SU-DHL-6 (cell line): ENCODE measurements around the gene EPB41.

Experiments used
- H2AFZ ChIP-seq: fragments of 200-600 bp; sonication (generic); 2 replicates; pipeline ENCODE4 v1.6.1; 2014; ENCODE audit warnings: low read depth, mild to moderate bottlenecking, moderate library complexity, mixed read lengths, antibody characterized with exemption, low read length; ENCODE audit not compliant: severe bottlenecking
- H3F3A ChIP-seq: fragments of 200-600 bp; shearing (Covaris generic); 2 replicates; pipeline ENCODE4 v1.6.0; 2016; ENCODE audit warnings: antibody characterized with exemption, mild to moderate bottlenecking; ENCODE audit not compliant: insufficient read depth
- H3K27ac ChIP-seq: fragments of 200-600 bp; sonication (generic); 2 replicates; pipeline ENCODE4 v1.5.1; 2016; ENCODE audit warnings: low read depth, mild to moderate bottlenecking, low read length, moderate library complexity, mixed read lengths
- H3K27me3 ChIP-seq: fragments of 200-600 bp; sonication (generic), shearing (Covaris generic); 2 replicates; pipeline ENCODE4 v1.6.0; 2014; ENCODE audit warnings: mild to moderate bottlenecking, low read length
- H3K36me3 ChIP-seq: fragments of 200-600 bp; sonication (generic); 2 replicates; pipeline ENCODE4 v1.6.1; 2014; ENCODE audit warnings: mild to moderate bottlenecking, low read length, mixed read lengths
- H3K4me2 ChIP-seq: fragments of 300-600, 200-600 bp; shearing (Covaris generic), sonication (generic); 2 replicates; pipeline ENCODE4 v1.6.0; 2014; ENCODE audit warnings: low read length, low read depth, mild to moderate bottlenecking; ENCODE audit not compliant: poor library complexity, severe bottlenecking
- H3K4me3 ChIP-seq: fragments of 200-600 bp; sonication (generic); 2 replicates; pipeline ENCODE4 v1.5.1; 2014; ENCODE audit warnings: antibody characterized with exemption, low read length, mild to moderate bottlenecking, mixed read lengths; ENCODE audit not compliant: insufficient read depth, poor library complexity, severe bottlenecking
- H3K79me2 ChIP-seq: fragments of 200-600 bp; sonication (generic); 2 replicates; pipeline ENCODE4 v1.6.1; 2014; ENCODE audit warnings: mild to moderate bottlenecking, low read length, moderate library complexity; ENCODE audit not compliant: insufficient read depth
- H3K9ac ChIP-seq: fragments of 200-600 bp; sonication (generic); 2 replicates; pipeline ENCODE4 v1.7.0; 2014; ENCODE audit warnings: mild to moderate bottlenecking, low read length
- H3K9me2 ChIP-seq: fragments of 200-600 bp; sonication (generic); replicated peaks from 2 replicates; pipeline ENCODE4 v1.6.1; 2014; ENCODE audit warnings: low read length; ENCODE audit not compliant: insufficient read depth
- H3K9me3 ChIP-seq: fragments of 200-600 bp; sonication (generic); 2 replicates; pipeline ENCODE4 v1.6.1; 2014; ENCODE audit warnings: low read length, mixed read lengths; ENCODE audit not compliant: insufficient read depth
- H4K20me1 ChIP-seq: fragments of 200-600 bp; sonication (generic); 2 replicates; pipeline ENCODE4 v1.6.1; 2014; ENCODE audit warnings: low read depth, mild to moderate bottlenecking, antibody characterized with exemption, low read length, moderate library complexity, mixed read lengths
- EZH2phosphoT487 ChIP-seq: fragments of 200-600 bp; sonication (generic), shearing (Covaris generic); conservative IDR thresholded peaks from 2 replicates; pipeline ENCODE4 v1.6.1; 2018; ENCODE audit warnings: mild to moderate bottlenecking, antibody characterized with exemption, low read length, moderate library complexity, mixed read lengths
- TF ChIP-seq, protein P1 (sequence below): fragments of 200-600 bp; sonication (generic); IDR thresholded peaks from one replicate; pipeline ENCODE4 v1.5.1; 2017; ENCODE audit warnings: antibody characterized with exemption, mild to moderate bottlenecking, low read length, moderate library complexity; ENCODE audit not compliant: insufficient read depth, poor library complexity, severe bottlenecking

The EPB41 gene

DNA sequence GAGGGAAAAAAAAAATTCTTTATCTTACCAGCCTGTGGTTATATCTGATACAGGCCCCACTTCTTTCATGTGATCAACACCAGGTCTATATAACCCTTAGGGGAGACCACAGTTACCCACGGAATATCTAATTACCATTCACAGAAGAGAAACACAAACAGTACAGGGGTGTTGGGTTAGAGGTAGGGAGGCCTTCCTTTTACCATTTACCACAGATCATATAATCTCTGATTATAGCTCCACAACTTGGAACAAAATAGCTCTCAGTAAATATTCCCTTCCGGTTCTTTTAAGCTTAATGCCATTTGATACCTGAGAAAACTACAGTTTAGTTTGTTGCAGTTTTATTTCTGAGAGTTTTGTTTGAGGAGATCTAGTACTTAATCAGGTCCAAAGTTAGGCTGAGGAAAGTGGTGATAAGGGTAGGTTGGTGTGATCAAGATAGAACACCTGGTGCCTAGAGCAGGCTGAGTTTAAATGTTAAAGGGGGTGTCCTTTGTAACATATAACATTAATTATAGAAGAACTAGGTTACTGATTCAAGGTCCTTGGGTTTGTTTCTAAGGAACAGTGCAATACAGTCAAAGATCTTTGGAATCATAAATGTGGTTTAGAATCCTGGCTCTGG is 14.1 kb downstream of the EPB41 start:
- H3F3A ChIP-seq, result peaks cover 27% of the 10 kb centered on the region
- H3K9me3 ChIP-seq, result no peaks in the 10 kb centered on the region
- H3K79me2 ChIP-seq, result peaks cover 91% of the 10 kb centered on the region
- TF ChIP-seq, protein P1, sequence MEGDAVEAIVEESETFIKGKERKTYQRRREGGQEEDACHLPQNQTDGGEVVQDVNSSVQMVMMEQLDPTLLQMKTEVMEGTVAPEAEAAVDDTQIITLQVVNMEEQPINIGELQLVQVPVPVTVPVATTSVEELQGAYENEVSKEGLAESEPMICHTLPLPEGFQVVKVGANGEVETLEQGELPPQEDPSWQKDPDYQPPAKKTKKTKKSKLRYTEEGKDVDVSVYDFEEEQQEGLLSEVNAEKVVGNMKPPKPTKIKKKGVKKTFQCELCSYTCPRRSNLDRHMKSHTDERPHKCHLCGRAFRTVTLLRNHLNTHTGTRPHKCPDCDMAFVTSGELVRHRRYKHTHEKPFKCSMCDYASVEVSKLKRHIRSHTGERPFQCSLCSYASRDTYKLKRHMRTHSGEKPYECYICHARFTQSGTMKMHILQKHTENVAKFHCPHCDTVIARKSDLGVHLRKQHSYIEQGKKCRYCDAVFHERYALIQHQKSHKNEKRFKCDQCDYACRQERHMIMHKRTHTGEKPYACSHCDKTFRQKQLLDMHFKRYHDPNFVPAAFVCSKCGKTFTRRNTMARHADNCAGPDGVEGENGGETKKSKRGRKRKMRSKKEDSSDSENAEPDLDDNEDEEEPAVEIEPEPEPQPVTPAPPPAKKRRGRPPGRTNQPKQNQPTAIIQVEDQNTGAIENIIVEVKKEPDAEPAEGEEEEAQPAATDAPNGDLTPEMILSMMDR, result no peak
- TF ChIP-seq EZH2phosphoT487, result no peak
- no peaks in the 10 kb centered on the region for H3K36me3 ChIP-seq
- peaks cover 18% of the 10 kb centered on the region for H4K20me1 ChIP-seq
- H3K27ac ChIP-seq, result peak overlapping the region; percentile 91
- no peak overlapping the region for H2AFZ ChIP-seq
- H3K4me3 ChIP-seq, result no peak overlapping the region
- peak overlapping the region; percentile 83 for H3K4me2 ChIP-seq
- H3K9me2 ChIP-seq, result no peaks in the 10 kb centered on the region
- no peak overlapping the region; the same call in 1 of the 2 replicates for H3K9ac ChIP-seq
- no peaks in the 10 kb centered on the region for H3K27me3 ChIP-seq

DNA sequence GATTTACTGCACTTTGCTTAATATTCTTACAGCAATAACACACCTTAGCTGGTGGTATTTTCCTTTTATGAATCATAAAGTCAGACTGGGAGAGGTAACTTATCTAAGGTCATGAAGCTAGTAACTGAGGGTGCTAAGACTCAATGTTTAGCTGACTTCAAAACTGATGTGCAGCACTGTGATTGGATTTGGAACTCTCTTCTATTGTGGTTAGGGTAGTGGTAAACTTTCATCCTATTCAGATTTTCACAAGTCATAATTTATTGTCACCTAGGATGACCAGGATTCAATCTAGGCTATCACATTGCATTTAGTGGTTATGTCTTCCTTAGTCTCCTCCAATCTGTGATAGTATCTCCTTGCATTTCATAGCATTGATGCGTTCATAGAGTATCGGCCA is 18.9 kb downstream of the EPB41 start:
- Histone ChIP-seq H3F3A (peaks cover 8% of the 10 kb centered on the region), H3K9ac (no peak overlapping the region), H3K36me3 (no peaks in the 10 kb centered on the region), H3K79me2 (peaks cover 96% of the 10 kb centered on the region), H3K4me2 (no peak overlapping the region), H3K9me3 (no peaks in the 10 kb centered on the region), H3K4me3 (no peak overlapping the region), H2AFZ (no peak overlapping the region), H3K27me3 (no peaks in the 10 kb centered on the region), H4K20me1 (peaks cover 27% of the 10 kb centered on the region), H3K27ac (no peak overlapping the region), H3K9me2 (no peaks in the 10 kb centered on the region)
- TF ChIP-seq, protein P1, result no peak
- TF ChIP-seq EZH2phosphoT487, result no peak

GRCh38 chr1:28933918-28934317 is 19.5 kb downstream of the EPB41 start:
- Histone ChIP-seq H3K36me3 (no peaks in the 10 kb centered on the region), H3K4me3 (no peak overlapping the region), H3F3A (peaks cover 8% of the 10 kb centered on the region), H3K9me3 (no peaks in the 10 kb centered on the region), H3K9me2 (no peaks in the 10 kb centered on the region), H3K27me3 (no peaks in the 10 kb centered on the region), H3K4me2 (no peak overlapping the region), H3K27ac (no peak overlapping the region), H4K20me1 (peaks cover 33% of the 10 kb centered on the region), H3K9ac (no peak overlapping the region), H2AFZ (no peak overlapping the region), H3K79me2 (peaks cover 96% of the 10 kb centered on the region)
- TF ChIP-seq, protein P1, result no peak
- no peak for TF ChIP-seq EZH2phosphoT487
